AG08396 (cell line): ENCODE data around the gene CDKN2B-AS1.
A peak's percentile ranks its signal among the peaks of the same experiment; 100 is the strongest.

ENCODE experiments used
- DNase-seq: peaks from one replicate; pipeline ENCODE4 v3.0.0; 2012; ENCODE audit warnings: low spot score, mixed read lengths

Gene CDKN2B-AS1

GRCh38 chr9:22005702-22006606 lies 11.4 kb downstream of the CDKN2B-AS1 start:
- no peak for DNase-seq

- DNase-seq = no peak
These were observed 13.8 kb downstream of the CDKN2B-AS1 start for GRCh38 chr9:22008384-22008716.

GRCh38 chr9:22008717-22009505 lies 14.3 kb downstream of the CDKN2B-AS1 start, which contains the start of gene CDKN2B:
CDKN2B (minus strand) TSS chr9:22009305; CDS start chr9:22008953, 352 bp downstream.
- peak; percentile 99 for DNase-seq

- DNase-seq = no peak
These were observed 14.9 kb downstream of the CDKN2B-AS1 start for GRCh38 chr9:22009506-22009867.

- DNase-seq = no peak
These were observed 16.5 kb downstream of the CDKN2B-AS1 start for GRCh38 chr9:22010866-22011625.

- DNase-seq = no peak
These were observed 27.8 kb downstream of the CDKN2B-AS1 start for GRCh38 chr9:22022396-22022795.

- no peak for DNase-seq
These were observed 32.1 kb downstream of the CDKN2B-AS1 start for GRCh38 chr9:22026696-22027095.

GRCh38 chr9:22028394-22028793 lies 33.8 kb downstream of the CDKN2B-AS1 start:
- DNase-seq = no peak

- no peak for DNase-seq
These were observed 34.6 kb downstream of the CDKN2B-AS1 start for GRCh38 chr9:22029231-22029630.

GRCh38 chr9:22030101-22030598 lies 35.6 kb downstream of the CDKN2B-AS1 start:
- DNase-seq = no peak

GRCh38 chr9:22031655-22032411 lies 37.2 kb downstream of the CDKN2B-AS1 start:
- no peak for DNase-seq

- no peak for DNase-seq
These were observed 38.5 kb downstream of the CDKN2B-AS1 start for GRCh38 chr9:22033012-22033630.

GRCh38 chr9:22035591-22036011 lies 41.0 kb downstream of the CDKN2B-AS1 start:
- DNase-seq = no peak

- DNase-seq = no peak
These were observed 42.5 kb downstream of the CDKN2B-AS1 start for GRCh38 chr9:22036866-22037626.

GRCh38 chr9:22037954-22038690 lies 43.5 kb downstream of the CDKN2B-AS1 start:
- DNase-seq = no peak

GRCh38 chr9:22039258-22039657 lies 44.7 kb downstream of the CDKN2B-AS1 start:
- no peak for DNase-seq

GRCh38 chr9:22040760-22041159 lies 46.2 kb downstream of the CDKN2B-AS1 start:
- peak; percentile 23 for DNase-seq

GRCh38 chr9:22041344-22041743 lies 46.8 kb downstream of the CDKN2B-AS1 start:
- DNase-seq = no peak

- no peak for DNase-seq
These were observed 47.2 kb downstream of the CDKN2B-AS1 start for GRCh38 chr9:22041775-22042174.
